Ramos (cell line): ENCODE data around the gene CSNK1A1.
"Not testable (repeated sequence)": the region's sequence is repeated elsewhere in the genome, so short reads cannot be mapped to it uniquely, and the experiment has no call there.

ENCODE experiments used
- in situ Hi-C: fragments of 300-500 bp; cut with MboI; formaldehyde crosslinking; loops from one replicate; pipeline ENCODE4 v1.14.3; 2022; ENCODE audit warnings: low sequenced_read_pairs; ENCODE audit not compliant: unreplicated experiment

Gene CSNK1A1

GRCh38 chr5:149466457-149466972, 84.7 kb downstream of the CSNK1A1 start:
- in situ Hi-C loops = no loop called here

- in situ Hi-C loops = no loop called here
Measured at GRCh38 chr5:149464796-149465489, 86.3 kb downstream of the CSNK1A1 start.

GRCh38 chr5:149461907-149462306, 89.3 kb downstream of the CSNK1A1 start:
- in situ Hi-C loops = not testable (repeated sequence)

- in situ Hi-C loops = no loop called here
Measured at GRCh38 chr5:149459891-149460290, 91.3 kb downstream of the CSNK1A1 start.

- in situ Hi-C loops = no loop called here
Measured at GRCh38 chr5:149457393-149457763, 93.9 kb downstream of the CSNK1A1 start.

- in situ Hi-C loops = no loop called here
Measured at GRCh38 chr5:149456597-149457392, 94.4 kb downstream of the CSNK1A1 start.

- in situ Hi-C loops = no loop called here
Measured at GRCh38 chr5:149455889-149456409, 95.3 kb downstream of the CSNK1A1 start.

GRCh38 chr5:149453618-149454415, 97.4 kb downstream of the CSNK1A1 start:
- in situ Hi-C loops = no loop called here

GRCh38 chr5:149452665-149453617, 98.3 kb downstream of the CSNK1A1 start:
- in situ Hi-C loops = no loop called here

GRCh38 chr5:149452007-149452664, 99.1 kb downstream of the CSNK1A1 start:
- in situ Hi-C loops = no loop called here

- in situ Hi-C loops = no loop called here
Measured at GRCh38 chr5:149450199-149450598, 101.0 kb downstream of the CSNK1A1 start.

GRCh38 chr5:149448831-149449714, 102.2 kb downstream of the CSNK1A1 start:
- in situ Hi-C loops = no loop called here

GRCh38 chr5:149448431-149448830, 102.8 kb downstream of the CSNK1A1 start:
- in situ Hi-C loops = no loop called here

- in situ Hi-C loops = no loop called here
Measured at GRCh38 chr5:149447373-149448367, 103.6 kb downstream of the CSNK1A1 start.

GRCh38 chr5:149446794-149447193, 104.4 kb downstream of the CSNK1A1 start:
- in situ Hi-C loops = not testable (repeated sequence)

GRCh38 chr5:149445739-149446369, 105.4 kb downstream of the CSNK1A1 start:
- in situ Hi-C loops = no loop called here
